Measurements from ENCODE around the gene PLOD1.

Gene PLOD1

DNA sequence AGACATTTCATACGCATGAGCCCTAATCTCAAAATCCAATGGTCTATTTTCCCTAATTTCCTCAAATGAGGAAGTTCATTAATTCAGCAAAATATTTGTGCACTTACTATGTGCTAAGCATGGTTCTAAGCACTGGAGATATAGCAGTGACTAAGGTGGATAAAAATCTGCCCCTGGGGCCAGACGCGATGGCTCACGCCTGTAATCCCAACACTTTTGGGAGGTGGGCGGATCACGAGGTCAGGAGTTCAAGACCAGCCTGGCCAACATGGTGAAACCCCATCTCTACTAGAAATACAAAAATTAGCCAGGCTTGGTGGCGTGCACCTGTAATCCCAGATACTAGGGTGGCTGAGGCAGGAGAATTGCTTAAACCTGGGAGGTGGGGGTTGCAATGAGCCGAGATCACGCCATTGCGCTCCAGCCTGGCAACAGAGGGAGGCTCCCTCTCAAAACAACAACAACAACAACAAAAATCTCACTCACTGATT lies 80.5 kb downstream of the PLOD1 start:
- no peak for ATAC-seq
- TF ChIP-seq OSR1 (CRISPR knock-in tag; IDR thresholded peaks at IDR 0.05) = no peak
- TF ChIP-seq ZNF8 (CRISPR knock-in tag; IDR thresholded peaks at IDR 0.05) = no peak
- no peak for TF ChIP-seq TOX (CRISPR knock-in tag; IDR thresholded peaks at IDR 0.05; ENCODE audit: borderline replicate concordance)
- no peak for TF ChIP-seq ZFP30 (CRISPR knock-in tag; IDR thresholded peaks at IDR 0.05)
- TF ChIP-seq SNAI2 (CRISPR knock-in tag; IDR thresholded peaks at IDR 0.05) = no peak
- TF ChIP-seq, protein P1, sequence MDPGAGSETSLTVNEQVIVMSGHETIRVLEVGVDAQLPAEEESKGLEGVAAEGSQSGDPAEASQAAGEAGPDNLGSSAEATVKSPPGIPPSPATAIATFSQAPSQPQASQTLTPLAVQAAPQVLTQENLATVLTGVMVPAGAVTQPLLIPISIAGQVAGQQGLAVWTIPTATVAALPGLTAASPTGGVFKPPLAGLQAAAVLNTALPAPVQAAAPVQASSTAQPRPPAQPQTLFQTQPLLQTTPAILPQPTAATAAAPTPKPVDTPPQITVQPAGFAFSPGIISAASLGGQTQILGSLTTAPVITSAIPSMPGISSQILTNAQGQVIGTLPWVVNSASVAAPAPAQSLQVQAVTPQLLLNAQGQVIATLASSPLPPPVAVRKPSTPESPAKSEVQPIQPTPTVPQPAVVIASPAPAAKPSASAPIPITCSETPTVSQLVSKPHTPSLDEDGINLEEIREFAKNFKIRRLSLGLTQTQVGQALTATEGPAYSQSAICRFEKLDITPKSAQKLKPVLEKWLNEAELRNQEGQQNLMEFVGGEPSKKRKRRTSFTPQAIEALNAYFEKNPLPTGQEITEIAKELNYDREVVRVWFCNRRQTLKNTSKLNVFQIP (CRISPR knock-in tag; IDR thresholded peaks at IDR 0.05; ENCODE audit: borderline replicate concordance, low read depth) = no peak
- no peak for TF ChIP-seq BACH2 (CRISPR knock-in tag; IDR thresholded peaks at IDR 0.05; ENCODE audit: borderline replicate concordance)
- TF ChIP-seq CREB5 (CRISPR knock-in tag; IDR thresholded peaks at IDR 0.05; ENCODE audit: low read depth) = no peak
- TF ChIP-seq ZC3H10 (CRISPR knock-in tag; IDR thresholded peaks at IDR 0.05) = no peak
- TF ChIP-seq ZFP3 (CRISPR knock-in tag; IDR thresholded peaks at IDR 0.05) = no peak
- no peak for TF ChIP-seq ZNF70 (CRISPR knock-in tag; IDR thresholded peaks at IDR 0.05)
- no peak for TF ChIP-seq ZNF565 (CRISPR knock-in tag; conservative IDR thresholded peaks at IDR 0.05; ENCODE audit: low read depth)
- TF ChIP-seq TSHZ2 (CRISPR knock-in tag; IDR thresholded peaks at IDR 0.05) = no peak
- no peak for TF ChIP-seq PPARA (CRISPR knock-in tag; IDR thresholded peaks at IDR 0.05; ENCODE audit: borderline replicate concordance)
- TF ChIP-seq GLIS3 (CRISPR knock-in tag; IDR thresholded peaks at IDR 0.05) = no peak
- no peak for TF ChIP-seq TCF4 (CRISPR knock-in tag; IDR thresholded peaks at IDR 0.05; ENCODE audit: borderline replicate concordance)
- TF ChIP-seq ESRRG (CRISPR knock-in tag; IDR thresholded peaks at IDR 0.05) = no peak
- no peak for TF ChIP-seq RARB (CRISPR knock-in tag; IDR thresholded peaks at IDR 0.05)
- TF ChIP-seq CSDC2 (CRISPR knock-in tag; IDR thresholded peaks at IDR 0.05) = no peak

GRCh38 chr1:12015499-12015898 lies 81.0 kb downstream of the PLOD1 start:
- TF ChIP-seq ZNF70 (CRISPR knock-in tag; IDR thresholded peaks at IDR 0.05) = no peak
- TF ChIP-seq TCF4 (CRISPR knock-in tag; IDR thresholded peaks at IDR 0.05; ENCODE audit: borderline replicate concordance) = no peak
- no peak for TF ChIP-seq TSHZ2 (CRISPR knock-in tag; IDR thresholded peaks at IDR 0.05)
- TF ChIP-seq ESRRG (CRISPR knock-in tag; IDR thresholded peaks at IDR 0.05) = no peak
- no peak for TF ChIP-seq CSRNP3 (CRISPR knock-in tag; IDR thresholded peaks at IDR 0.05)
- TF ChIP-seq ZNF8 (CRISPR knock-in tag; IDR thresholded peaks at IDR 0.05) = no peak
- no peak for TF ChIP-seq TOX (CRISPR knock-in tag; IDR thresholded peaks at IDR 0.05; ENCODE audit: borderline replicate concordance)
- no peak for TF ChIP-seq RARB (CRISPR knock-in tag; IDR thresholded peaks at IDR 0.05)
- TF ChIP-seq ARNTL (CRISPR knock-in tag; IDR thresholded peaks at IDR 0.05; ENCODE audit: borderline replicate concordance, low read depth) = no peak
- TF ChIP-seq ZFP30 (CRISPR knock-in tag; IDR thresholded peaks at IDR 0.05) = no peak
- TF ChIP-seq, protein P1 (CRISPR knock-in tag; IDR thresholded peaks at IDR 0.05; ENCODE audit: borderline replicate concordance, low read depth) = no peak
- no peak for TF ChIP-seq SNAI2 (CRISPR knock-in tag; IDR thresholded peaks at IDR 0.05)
- no peak for TF ChIP-seq CREB5 (CRISPR knock-in tag; IDR thresholded peaks at IDR 0.05; ENCODE audit: low read depth)
- no peak for TF ChIP-seq ZFP3 (CRISPR knock-in tag; IDR thresholded peaks at IDR 0.05)
- TF ChIP-seq BACH2 (CRISPR knock-in tag; IDR thresholded peaks at IDR 0.05; ENCODE audit: borderline replicate concordance) = no peak
- no peak for ATAC-seq

Measured in SK-N-SH treated with all-trans-retinoic acid at 6 μM for 48 hours (cell line).